ENCODE measurements around the gene CPA3.

Gene CPA3

GRCh38 chr3:148861277-148861869, 3.7 kb upstream of the CPA3 start:
- peak; percentile 41 for FAIRE-seq

GRCh38 chr3:148863297-148863696, 1.8 kb upstream of the CPA3 start:
- FAIRE-seq, result no peak

- no peak for FAIRE-seq
Measured at GRCh38 chr3:148863814-148864213, 1.3 kb upstream of the CPA3 start.

- no peak for FAIRE-seq
Measured at GRCh38 chr3:148866261-148866660, 1.2 kb downstream of the CPA3 start.

- FAIRE-seq, result no peak
Measured at GRCh38 chr3:148873270-148873927, 8.3 kb downstream of the CPA3 start.

GRCh38 chr3:148873977-148874376, 8.9 kb downstream of the CPA3 start:
- no peak for FAIRE-seq

GRCh38 chr3:148878095-148878494, 13.0 kb downstream of the CPA3 start:
- no peak for FAIRE-seq

- no peak for FAIRE-seq
Measured at GRCh38 chr3:148879256-148879655, 14.2 kb downstream of the CPA3 start.

GRCh38 chr3:148880681-148881080, 15.6 kb downstream of the CPA3 start:
- no peak for FAIRE-seq

GRCh38 chr3:148881286-148881685, 16.2 kb downstream of the CPA3 start:
- no peak for FAIRE-seq

- FAIRE-seq, result no peak
Measured at GRCh38 chr3:148882288-148882687, 17.2 kb downstream of the CPA3 start.

GRCh38 chr3:148883163-148883562, 18.1 kb downstream of the CPA3 start:
- FAIRE-seq, result no peak

GRCh38 chr3:148884261-148884660, 19.2 kb downstream of the CPA3 start:
- FAIRE-seq, result no peak

- no peak for FAIRE-seq
Measured at GRCh38 chr3:148889828-148890227, 24.7 kb downstream of the CPA3 start.

GRCh38 chr3:148896062-148896461, 31.0 kb downstream of the CPA3 start:
- no peak for FAIRE-seq

- FAIRE-seq, result no peak
Measured at GRCh38 chr3:148901987-148902791, 37.1 kb downstream of the CPA3 start.

- no peak for FAIRE-seq
Measured at GRCh38 chr3:148903022-148903442, 37.9 kb downstream of the CPA3 start.

- FAIRE-seq, result no peak
Measured at GRCh38 chr3:148903941-148904340, 38.8 kb downstream of the CPA3 start.

- FAIRE-seq, result no peak
Measured at GRCh38 chr3:148906667-148907066, 41.6 kb downstream of the CPA3 start.

GRCh38 chr3:148911173-148911572, 46.1 kb downstream of the CPA3 start:
- no peak for FAIRE-seq

GRCh38 chr3:148911592-148911991, 46.5 kb downstream of the CPA3 start:
- FAIRE-seq, result no peak

- no peak for FAIRE-seq
Measured at GRCh38 chr3:148914936-148915690, 50.0 kb downstream of the CPA3 start.

GRCh38 chr3:148916132-148916531, 51.0 kb downstream of the CPA3 start:
- no peak for FAIRE-seq
